ENCODE results near the gene WDR76.

The WDR76 gene

GRCh38 chr15:43877371-43877770, 50.6 kb downstream of the WDR76 start:
- no peak for DNase-seq (ENCODE audit: low read depth in 2 of 2)

GRCh38 chr15:43878446-43878845, 51.6 kb downstream of the WDR76 start:
- no peak for DNase-seq (ENCODE audit: low read depth in 2 of 2)

GRCh38 chr15:43879386-43880355, 52.9 kb downstream of the WDR76 start:
- DNase-seq (ENCODE audit: low read depth in 2 of 2): no peak

- DNase-seq (ENCODE audit: low read depth in 2 of 2): no peak
Measured at GRCh38 chr15:43880406-43881194, 53.8 kb downstream of the WDR76 start.

GRCh38 chr15:43881245-43881644, 54.4 kb downstream of the WDR76 start:
- DNase-seq (ENCODE audit: low read depth in 2 of 2): no peak

GRCh38 chr15:43881944-43882343, 55.1 kb downstream of the WDR76 start:
- DNase-seq (ENCODE audit: low read depth in 2 of 2): no peak

GRCh38 chr15:43883571-43883970, 56.8 kb downstream of the WDR76 start:
- DNase-seq (ENCODE audit: low read depth in 2 of 2): no peak

- no peak for DNase-seq (ENCODE audit: low read depth in 2 of 2)
Measured at GRCh38 chr15:43886558-43886957, 59.8 kb downstream of the WDR76 start.

GRCh38 chr15:43887901-43888300, 61.1 kb downstream of the WDR76 start:
- no peak for DNase-seq (ENCODE audit: low read depth in 2 of 2)

- DNase-seq (ENCODE audit: low read depth in 2 of 2): no peak
Measured at GRCh38 chr15:43889042-43889441, 62.2 kb downstream of the WDR76 start.

- no peak for DNase-seq (ENCODE audit: low read depth in 2 of 2)
Measured at GRCh38 chr15:43893956-43894355, 67.2 kb downstream of the WDR76 start.

GRCh38 chr15:43895586-43895985, 68.8 kb downstream of the WDR76 start:
- no peak for DNase-seq (ENCODE audit: low read depth in 2 of 2)

- DNase-seq (ENCODE audit: low read depth in 2 of 2): no peak
Measured at GRCh38 chr15:43896543-43896942, 69.7 kb downstream of the WDR76 start.

- DNase-seq (ENCODE audit: low read depth in 2 of 2): no peak
Measured at GRCh38 chr15:43898891-43899290, 72.1 kb downstream of the WDR76 start.

- DNase-seq (ENCODE audit: low read depth in 2 of 2): no peak
Measured at GRCh38 chr15:43899928-43900327, 73.1 kb downstream of the WDR76 start.

- DNase-seq (ENCODE audit: low read depth in 2 of 2): no peak
Measured at GRCh38 chr15:43900996-43901395, 74.2 kb downstream of the WDR76 start.

GRCh38 chr15:43901495-43901894, 74.7 kb downstream of the WDR76 start:
- no peak for DNase-seq (ENCODE audit: low read depth in 2 of 2)

- peak; percentile 17 to 51 for DNase-seq (ENCODE audit: low read depth in 2 of 2)
Measured at GRCh38 chr15:43903864-43904290, 77.1 kb downstream of the WDR76 start.

GRCh38 chr15:43905755-43906154, 79.0 kb downstream of the WDR76 start:
- DNase-seq (ENCODE audit: low read depth in 2 of 2): no peak

GRCh38 chr15:43908516-43909050, 81.8 kb downstream of the WDR76 start:
- no peak for DNase-seq (ENCODE audit: low read depth in 2 of 2)

GRCh38 chr15:43911235-43911781, 84.5 kb downstream of the WDR76 start:
- no peak for DNase-seq (ENCODE audit: low read depth in 2 of 2)

GRCh38 chr15:43912208-43912607, 85.4 kb downstream of the WDR76 start:
- DNase-seq (ENCODE audit: low read depth in 2 of 2): no peak
